ENCODE measurements around the gene ANKLE2. TPM values are rescaled to one million over a fixed set of nuclear protein-coding genes. Genes with fewer than 3 reads are reported as not detected.

ANKLE2 gene
- total and polyA plus RNA-seq, 2 of the 8 experiments (the other 6 are each of a cell fraction or from before 2014, with no cell fraction given) = 41.0 to 64.9 TPM

DNA sequence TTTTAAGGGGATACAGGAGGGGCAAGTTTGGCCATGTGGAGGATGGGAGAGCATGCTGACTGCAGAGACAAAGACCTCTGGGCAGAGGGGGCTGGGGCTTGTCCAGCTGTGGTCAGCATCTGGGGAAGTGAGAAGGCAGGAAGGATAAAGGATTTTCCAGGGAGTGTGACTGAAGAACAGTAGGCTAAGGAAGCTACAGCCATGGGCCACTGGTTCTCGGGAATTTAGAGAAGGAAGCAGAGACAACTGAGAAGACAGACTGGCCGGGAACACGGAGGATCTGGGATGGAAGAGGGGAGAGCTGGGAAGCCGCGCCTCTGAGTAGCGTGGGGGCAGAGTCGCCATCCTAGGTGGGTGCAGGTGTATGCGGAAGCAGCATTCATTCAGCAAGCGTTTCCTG, 58.0 kb downstream of the ANKLE2 start (continued):
- TF ChIP-seq, protein P1, sequence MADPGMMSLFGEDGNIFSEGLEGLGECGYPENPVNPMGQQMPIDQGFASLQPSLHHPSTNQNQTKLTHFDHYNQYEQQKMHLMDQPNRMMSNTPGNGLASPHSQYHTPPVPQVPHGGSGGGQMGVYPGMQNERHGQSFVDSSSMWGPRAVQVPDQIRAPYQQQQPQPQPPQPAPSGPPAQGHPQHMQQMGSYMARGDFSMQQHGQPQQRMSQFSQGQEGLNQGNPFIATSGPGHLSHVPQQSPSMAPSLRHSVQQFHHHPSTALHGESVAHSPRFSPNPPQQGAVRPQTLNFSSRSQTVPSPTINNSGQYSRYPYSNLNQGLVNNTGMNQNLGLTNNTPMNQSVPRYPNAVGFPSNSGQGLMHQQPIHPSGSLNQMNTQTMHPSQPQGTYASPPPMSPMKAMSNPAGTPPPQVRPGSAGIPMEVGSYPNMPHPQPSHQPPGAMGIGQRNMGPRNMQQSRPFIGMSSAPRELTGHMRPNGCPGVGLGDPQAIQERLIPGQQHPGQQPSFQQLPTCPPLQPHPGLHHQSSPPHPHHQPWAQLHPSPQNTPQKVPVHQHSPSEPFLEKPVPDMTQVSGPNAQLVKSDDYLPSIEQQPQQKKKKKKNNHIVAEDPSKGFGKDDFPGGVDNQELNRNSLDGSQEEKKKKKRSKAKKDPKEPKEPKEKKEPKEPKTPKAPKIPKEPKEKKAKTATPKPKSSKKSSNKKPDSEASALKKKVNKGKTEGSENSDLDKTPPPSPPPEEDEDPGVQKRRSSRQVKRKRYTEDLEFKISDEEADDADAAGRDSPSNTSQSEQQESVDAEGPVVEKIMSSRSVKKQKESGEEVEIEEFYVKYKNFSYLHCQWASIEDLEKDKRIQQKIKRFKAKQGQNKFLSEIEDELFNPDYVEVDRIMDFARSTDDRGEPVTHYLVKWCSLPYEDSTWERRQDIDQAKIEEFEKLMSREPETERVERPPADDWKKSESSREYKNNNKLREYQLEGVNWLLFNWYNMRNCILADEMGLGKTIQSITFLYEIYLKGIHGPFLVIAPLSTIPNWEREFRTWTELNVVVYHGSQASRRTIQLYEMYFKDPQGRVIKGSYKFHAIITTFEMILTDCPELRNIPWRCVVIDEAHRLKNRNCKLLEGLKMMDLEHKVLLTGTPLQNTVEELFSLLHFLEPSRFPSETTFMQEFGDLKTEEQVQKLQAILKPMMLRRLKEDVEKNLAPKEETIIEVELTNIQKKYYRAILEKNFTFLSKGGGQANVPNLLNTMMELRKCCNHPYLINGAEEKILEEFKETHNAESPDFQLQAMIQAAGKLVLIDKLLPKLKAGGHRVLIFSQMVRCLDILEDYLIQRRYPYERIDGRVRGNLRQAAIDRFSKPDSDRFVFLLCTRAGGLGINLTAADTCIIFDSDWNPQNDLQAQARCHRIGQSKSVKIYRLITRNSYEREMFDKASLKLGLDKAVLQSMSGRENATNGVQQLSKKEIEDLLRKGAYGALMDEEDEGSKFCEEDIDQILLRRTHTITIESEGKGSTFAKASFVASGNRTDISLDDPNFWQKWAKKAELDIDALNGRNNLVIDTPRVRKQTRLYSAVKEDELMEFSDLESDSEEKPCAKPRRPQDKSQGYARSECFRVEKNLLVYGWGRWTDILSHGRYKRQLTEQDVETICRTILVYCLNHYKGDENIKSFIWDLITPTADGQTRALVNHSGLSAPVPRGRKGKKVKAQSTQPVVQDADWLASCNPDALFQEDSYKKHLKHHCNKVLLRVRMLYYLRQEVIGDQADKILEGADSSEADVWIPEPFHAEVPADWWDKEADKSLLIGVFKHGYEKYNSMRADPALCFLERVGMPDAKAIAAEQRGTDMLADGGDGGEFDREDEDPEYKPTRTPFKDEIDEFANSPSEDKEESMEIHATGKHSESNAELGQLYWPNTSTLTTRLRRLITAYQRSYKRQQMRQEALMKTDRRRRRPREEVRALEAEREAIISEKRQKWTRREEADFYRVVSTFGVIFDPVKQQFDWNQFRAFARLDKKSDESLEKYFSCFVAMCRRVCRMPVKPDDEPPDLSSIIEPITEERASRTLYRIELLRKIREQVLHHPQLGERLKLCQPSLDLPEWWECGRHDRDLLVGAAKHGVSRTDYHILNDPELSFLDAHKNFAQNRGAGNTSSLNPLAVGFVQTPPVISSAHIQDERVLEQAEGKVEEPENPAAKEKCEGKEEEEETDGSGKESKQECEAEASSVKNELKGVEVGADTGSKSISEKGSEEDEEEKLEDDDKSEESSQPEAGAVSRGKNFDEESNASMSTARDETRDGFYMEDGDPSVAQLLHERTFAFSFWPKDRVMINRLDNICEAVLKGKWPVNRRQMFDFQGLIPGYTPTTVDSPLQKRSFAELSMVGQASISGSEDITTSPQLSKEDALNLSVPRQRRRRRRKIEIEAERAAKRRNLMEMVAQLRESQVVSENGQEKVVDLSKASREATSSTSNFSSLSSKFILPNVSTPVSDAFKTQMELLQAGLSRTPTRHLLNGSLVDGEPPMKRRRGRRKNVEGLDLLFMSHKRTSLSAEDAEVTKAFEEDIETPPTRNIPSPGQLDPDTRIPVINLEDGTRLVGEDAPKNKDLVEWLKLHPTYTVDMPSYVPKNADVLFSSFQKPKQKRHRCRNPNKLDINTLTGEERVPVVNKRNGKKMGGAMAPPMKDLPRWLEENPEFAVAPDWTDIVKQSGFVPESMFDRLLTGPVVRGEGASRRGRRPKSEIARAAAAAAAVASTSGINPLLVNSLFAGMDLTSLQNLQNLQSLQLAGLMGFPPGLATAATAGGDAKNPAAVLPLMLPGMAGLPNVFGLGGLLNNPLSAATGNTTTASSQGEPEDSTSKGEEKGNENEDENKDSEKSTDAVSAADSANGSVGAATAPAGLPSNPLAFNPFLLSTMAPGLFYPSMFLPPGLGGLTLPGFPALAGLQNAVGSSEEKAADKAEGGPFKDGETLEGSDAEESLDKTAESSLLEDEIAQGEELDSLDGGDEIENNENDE (IDR thresholded peaks at IDR 0.05; ENCODE audit: insufficient replicate concordance, low read length) = no peak
- TF ChIP-seq CBX8 (IDR thresholded peaks at IDR 0.05; ENCODE audit: borderline replicate concordance, low read depth, low read length) (no peak), EZH2 (IDR thresholded peaks at IDR 0.05; ENCODE audit: low read depth, low read length, severe bottlenecking) (no peak)

Measured in H1 (cell line).